Immature natural killer cell (primary cell): ENCODE measurements around the gene CILP2. TPM values are rescaled to one million over a fixed set of nuclear protein-coding genes. Genes with fewer than 3 reads are reported as not detected.

Experiments
- DNase-seq, 3 donors: peaks; one replicate each; pipeline ENCODE4 v3.0.0; 2022; ENCODE audit warnings: mixed read lengths in 1 of 3
- H3K27ac Mint-ChIP-seq, 6 donors: one replicate each; pipeline ENCODE4 v1.8.0; 2020; ENCODE audit warnings: mixed read lengths in 6 of 6, mild to moderate bottlenecking in 5 of 6, inconsistent platforms in 4 of 6, moderate library complexity in 3 of 6
- H3K27me3 Mint-ChIP-seq, 3 donors: one replicate each; pipeline ENCODE4 v1.8.0; 2020 to 2021; ENCODE audit warnings: low read depth in 3 of 3, mild to moderate bottlenecking in 3 of 3, mixed read lengths in 3 of 3, moderate library complexity in 3 of 3, inconsistent platforms in 1 of 3
- H3K36me3 Mint-ChIP-seq, 3 donors: one replicate each; pipeline ENCODE4 v1.8.0; 2020; ENCODE audit warnings: mixed read lengths in 3 of 3, inconsistent platforms in 2 of 3, mild to moderate bottlenecking in 2 of 3
- H3K4me1 Mint-ChIP-seq, 2 donors: one replicate each; pipeline ENCODE4 v1.8.0; 2020; ENCODE audit warnings: inconsistent platforms in 2 of 2, mild to moderate bottlenecking in 2 of 2, mixed read lengths in 2 of 2, moderate library complexity in 1 of 2
- H3K4me3 Mint-ChIP-seq, 5 donors: one replicate each; pipeline ENCODE4 v1.8.0; 2020; ENCODE audit warnings: mild to moderate bottlenecking in 5 of 5, mixed read lengths in 5 of 5, inconsistent platforms in 3 of 5, moderate library complexity in 3 of 5
- H3K9me3 Mint-ChIP-seq, 6 donors: one replicate each; pipeline ENCODE4 v1.8.0; 2020; ENCODE audit warnings: mild to moderate bottlenecking in 6 of 6, mixed read lengths in 6 of 6, inconsistent platforms in 4 of 6, moderate library complexity in 3 of 6
- polyA plus RNA-seq, 3 donors: library from polyadenylated mRNA; unstranded; fragments of 300-500 nt; fragmentation: Illumina TruSeq; gene quantifications; one replicate each; pipeline ENCODE4 v1.2.3, GENCODE V29; 2021

Gene CILP2
- polyA plus RNA-seq, 3 donors from 2014 or later = not detected

DNA sequence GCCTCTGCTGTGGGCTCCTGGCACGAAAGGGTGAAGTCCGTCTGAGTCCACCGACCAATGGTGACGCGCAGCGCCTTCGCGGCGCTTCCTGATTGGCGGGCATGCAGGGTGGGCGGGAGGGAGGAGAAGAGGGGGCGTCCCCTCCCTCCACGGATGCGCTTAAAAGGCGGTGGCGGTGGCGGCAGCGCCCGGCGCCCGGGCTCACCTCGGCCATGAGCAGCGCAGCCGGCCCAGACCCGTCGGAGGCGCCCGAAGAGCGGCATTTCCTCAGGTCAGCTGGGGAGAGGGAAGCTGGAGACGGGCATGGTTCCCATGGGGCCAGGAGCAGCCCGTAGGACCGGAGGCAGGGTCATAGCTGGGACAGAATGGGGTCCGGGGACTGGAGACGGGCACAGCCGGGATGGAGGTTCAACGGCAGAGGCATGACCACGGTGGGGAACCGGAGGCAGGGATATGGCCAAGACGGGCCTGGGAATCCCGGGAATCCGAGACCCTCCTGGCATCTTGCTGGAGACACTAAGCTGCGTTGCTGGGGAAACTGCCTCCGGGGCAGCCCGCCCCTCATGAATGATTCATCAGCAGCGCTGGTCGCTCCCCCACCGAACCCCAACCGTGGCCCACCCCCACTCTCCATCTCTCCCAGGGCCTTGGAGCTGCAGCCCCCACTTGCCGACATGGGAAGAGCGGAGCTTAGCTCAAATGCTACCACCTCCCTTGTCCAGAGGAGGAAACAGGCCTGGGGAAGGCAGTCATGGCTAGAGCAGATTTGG is 9.2 kb upstream of the CILP2 start, which contains the start of gene YJEFN3:
TSS of gene YJEFN3 (plus strand) at position 191 of the 770 bp plus-strand sequence. CDS start at position 213, 22 bp downstream.
- peaks cover 2 to 6% of the 10 kb centered on the region in 2 donors for H3K4me1 Mint-ChIP-seq
- peaks cover 0 to 16% (median 9%) of the 10 kb centered on the region in 3 donors for H3K27me3 Mint-ChIP-seq
- no peak within 1 kb of the TSS for H3K4me3 Mint-ChIP-seq
- no peaks in the 10 kb centered on the region for H3K9me3 Mint-ChIP-seq
- peaks cover 0 to 3% (median 0%) of the 10 kb centered on the region in 3 donors for H3K36me3 Mint-ChIP-seq
- no peak for DNase-seq
- peak within 1 kb of the TSS in 3 of 6 donors; percentile 35 to 57 (median 48) for H3K27ac Mint-ChIP-seq

DNA sequence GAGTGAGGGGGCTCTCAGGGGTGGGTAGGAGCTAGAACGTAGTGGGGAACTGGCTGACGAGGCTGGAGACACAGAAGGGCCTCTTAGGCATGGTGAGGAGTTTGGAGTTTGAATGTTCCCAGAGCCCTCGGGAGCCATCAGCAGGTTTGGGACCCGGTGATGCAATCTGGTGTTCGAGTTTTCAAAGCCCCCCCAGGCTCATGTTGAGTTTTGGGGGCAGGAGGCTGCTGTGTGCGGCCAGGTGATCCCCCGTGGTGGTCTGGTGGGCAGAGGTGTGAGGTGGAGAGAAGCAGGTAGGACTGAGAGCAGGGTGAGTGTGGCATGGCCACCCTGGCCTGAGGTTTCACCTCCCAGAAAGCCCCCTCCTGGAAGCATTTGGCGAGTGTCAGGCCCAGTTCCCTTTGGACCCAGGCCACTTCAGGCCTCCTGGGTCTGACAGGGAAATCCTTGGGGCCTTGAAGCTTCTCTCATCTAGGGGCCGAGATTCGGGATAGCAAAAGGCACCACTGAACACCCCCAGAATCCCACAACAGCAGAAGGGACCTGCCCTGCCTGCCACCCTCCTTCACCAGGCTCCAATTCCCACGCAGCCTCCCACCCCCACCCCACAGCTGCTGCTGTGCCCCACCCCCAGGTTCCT is 8.2 kb upstream of the CILP2 start:
- Mint-ChIP-seq H3K9me3 (no peaks in the 10 kb centered on the region), H3K27me3 (peaks cover 0 to 16% (median 14%) of the 10 kb centered on the region in 3 donors), H3K27ac (peak overlapping the region in 2 of 6 donors; percentile 35 to 48), H3K4me1 (peaks cover 2 to 6% of the 10 kb centered on the region in 2 donors), H3K4me3 (no peak overlapping the region), H3K36me3 (peaks cover 0 to 3% (median 3%) of the 10 kb centered on the region in 3 donors)
- no peak for DNase-seq

DNA sequence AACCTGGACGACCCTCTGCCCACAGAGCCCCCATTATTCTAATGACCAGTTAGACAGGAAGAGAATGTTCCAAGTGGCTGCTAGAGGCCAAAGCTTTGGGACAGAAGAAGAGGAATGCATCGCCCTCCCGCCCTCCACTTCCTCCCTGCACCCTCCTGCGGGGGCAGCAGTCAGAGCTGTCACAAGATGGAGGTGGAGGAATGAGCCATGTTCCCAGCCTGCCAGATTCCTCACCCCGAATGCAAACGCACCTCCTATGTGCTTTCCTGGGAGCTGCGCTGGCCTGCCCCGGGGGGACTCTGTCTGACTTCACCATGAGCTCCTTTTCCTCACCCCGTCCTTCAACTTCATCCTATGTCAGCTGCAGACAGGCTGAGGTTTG is 7.7 kb upstream of the CILP2 start:
- Mint-ChIP-seq H3K27me3 (peaks cover 0 to 16% (median 10%) of the 10 kb centered on the region in 3 donors), H3K27ac (no peak overlapping the region), H3K4me3 (no peak overlapping the region), H3K36me3 (peaks cover 0 to 3% (median 3%) of the 10 kb centered on the region in 3 donors), H3K9me3 (no peaks in the 10 kb centered on the region), H3K4me1 (peaks cover 2 to 6% of the 10 kb centered on the region in 2 donors)
- DNase-seq = no peak

DNA sequence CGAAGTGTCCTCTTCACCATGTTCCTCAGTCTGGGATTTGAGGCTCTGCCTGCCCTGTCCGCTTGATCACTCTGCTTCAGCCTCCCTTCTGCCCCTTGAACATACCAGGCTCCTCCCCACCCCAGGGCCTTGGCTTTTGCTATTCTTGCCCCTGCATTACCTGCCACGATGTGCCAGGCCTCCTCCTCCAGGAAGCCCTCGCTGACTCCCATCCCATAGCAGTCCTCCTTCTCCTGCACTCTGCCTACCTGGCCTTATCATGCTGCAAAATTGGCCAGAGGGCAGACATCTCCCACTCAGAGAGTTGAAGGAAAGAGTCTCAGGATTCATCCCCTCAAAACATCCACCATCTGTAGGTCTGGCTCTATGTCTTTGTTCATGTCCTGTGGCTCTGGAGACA is 7.2 kb upstream of the CILP2 start:
- peaks cover 2 to 6% of the 10 kb centered on the region in 2 donors for H3K4me1 Mint-ChIP-seq
- peak overlapping the region in 1 of 6 donors; percentile 49 for H3K27ac Mint-ChIP-seq
- H3K36me3 Mint-ChIP-seq = peaks cover 0 to 3% (median 3%) of the 10 kb centered on the region in 3 donors
- H3K9me3 Mint-ChIP-seq = no peaks in the 10 kb centered on the region
- H3K4me3 Mint-ChIP-seq = no peak overlapping the region
- peaks cover 0 to 16% (median 9%) of the 10 kb centered on the region in 3 donors for H3K27me3 Mint-ChIP-seq
- no peak for DNase-seq

- peak overlapping the region in 3 of 6 donors; percentile 8 to 66 (median 24) for H3K27ac Mint-ChIP-seq
- peak; percentile 71 to 80 (median 76) for DNase-seq
- peaks cover 0 to 2% (median 0%) of the 10 kb centered on the region in 6 donors for H3K9me3 Mint-ChIP-seq
- H3K36me3 Mint-ChIP-seq = peaks cover 0 to 3% (median 0%) of the 10 kb centered on the region in 3 donors
- peaks cover 3 to 14% (median 11%) of the 10 kb centered on the region in 3 donors for H3K27me3 Mint-ChIP-seq
- no peak overlapping the region for H3K4me3 Mint-ChIP-seq
- peaks cover 5 to 6% of the 10 kb centered on the region in 2 donors for H3K4me1 Mint-ChIP-seq
Measured at GRCh38 chr19:19531951-19532805, 5.9 kb upstream of the CILP2 start.

DNA sequence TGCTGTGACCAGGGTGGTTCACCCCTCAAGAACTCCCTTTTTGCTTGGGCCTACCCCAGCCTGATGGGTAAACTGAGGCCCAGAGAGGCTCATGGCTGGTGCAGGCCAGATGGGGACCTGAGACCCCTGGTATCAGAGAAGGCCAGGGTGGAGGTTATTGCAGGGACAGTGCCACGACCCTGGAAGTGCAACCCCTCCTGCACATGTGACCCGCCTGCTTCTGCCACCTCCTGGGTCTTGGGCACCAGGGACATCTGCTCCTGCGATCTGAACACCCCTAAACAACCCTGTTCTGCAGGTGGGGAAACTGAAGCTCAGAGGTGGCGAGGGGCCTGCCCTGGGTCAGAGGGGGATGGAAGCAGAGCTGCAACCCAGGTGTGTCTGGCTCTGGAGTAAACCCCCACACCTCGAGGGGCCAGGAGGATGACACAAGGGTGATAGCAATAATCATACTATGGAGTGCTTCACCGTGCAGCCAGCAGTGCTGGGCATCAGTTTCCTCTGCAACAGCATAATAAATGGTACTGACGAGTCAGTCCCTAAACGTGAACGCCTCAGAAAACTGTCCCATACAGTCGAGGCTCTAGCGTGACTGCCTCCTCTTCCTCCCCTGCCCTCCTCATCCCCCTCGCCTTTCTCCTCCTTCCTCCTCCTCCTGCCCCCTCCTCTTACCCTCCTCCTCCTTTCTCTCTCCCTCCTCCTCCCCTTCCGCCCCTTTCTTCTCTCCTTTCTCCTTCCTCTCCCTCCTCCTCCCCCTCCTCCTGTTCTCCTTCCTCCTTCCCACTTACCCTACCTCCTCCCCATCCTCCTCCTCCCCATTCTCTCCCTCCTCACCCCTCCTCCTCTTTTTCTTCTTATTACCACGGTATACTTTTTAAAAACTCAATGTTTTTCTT is 5.0 kb upstream of the CILP2 start:
- H3K4me3 Mint-ChIP-seq = no peak overlapping the region

GRCh38 chr19:19533841-19534240 is 4.2 kb upstream of the CILP2 start:
- Mint-ChIP-seq H3K36me3 (peaks cover 0 to 3% (median 0%) of the 10 kb centered on the region in 3 donors), H3K4me3 (no peak overlapping the region), H3K27me3 (peaks cover 3 to 12% (median 10%) of the 10 kb centered on the region in 3 donors), H3K27ac (peak overlapping the region in 1 of 6 donors; percentile 4), H3K4me1 (peaks cover 12 to 15% of the 10 kb centered on the region in 2 donors), H3K9me3 (peaks cover 0 to 2% (median 0%) of the 10 kb centered on the region in 6 donors)
- no peak for DNase-seq

More for the DNA sequence above, 5.0 kb upstream of the CILP2 start:
- Mint-ChIP-seq H3K27me3 (peaks cover 3 to 11% (median 10%) of the 10 kb centered on the region in 3 donors), H3K4me1 (peaks cover 8 to 10% of the 10 kb centered on the region in 2 donors), H3K27ac (no peak overlapping the region), H3K36me3 (peaks cover 0 to 3% (median 0%) of the 10 kb centered on the region in 3 donors), H3K9me3 (peaks cover 0 to 2% (median 0%) of the 10 kb centered on the region in 6 donors)
- no peak for DNase-seq

DNA sequence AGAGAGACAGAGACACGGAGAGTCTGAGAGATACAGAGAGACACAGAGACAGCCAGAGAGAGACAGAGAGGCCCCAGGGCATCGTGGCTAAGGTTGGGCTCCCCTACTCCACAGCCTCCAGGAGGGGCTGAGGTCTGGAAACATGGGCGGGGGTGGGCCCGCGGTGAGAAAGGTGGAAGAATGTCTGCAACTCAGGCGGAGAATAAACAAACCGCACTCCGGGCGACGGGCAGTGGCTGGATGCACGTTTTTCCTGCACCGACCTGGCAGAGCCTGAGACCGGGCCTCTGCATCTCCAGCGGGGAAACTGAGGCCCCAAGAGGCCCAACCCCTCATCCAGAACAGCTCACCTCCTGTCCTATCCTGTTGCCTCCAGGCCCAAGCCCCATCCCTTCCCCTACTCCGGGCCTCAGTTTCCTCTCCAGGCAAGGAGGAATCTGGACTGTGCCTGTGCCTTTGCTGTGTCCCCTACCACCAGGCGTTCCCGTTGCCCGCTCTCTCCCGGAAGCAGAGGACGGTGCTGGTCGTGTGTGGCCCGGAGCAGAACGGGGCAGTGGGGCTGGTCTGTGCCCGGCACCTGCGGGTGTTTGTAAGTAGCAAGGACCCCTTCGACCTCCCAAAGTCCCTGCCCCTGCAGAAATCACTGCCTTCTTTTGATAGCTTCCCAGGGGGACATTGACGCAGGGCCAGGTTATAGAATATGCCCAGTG is 3.4 kb upstream of the CILP2 start:
- no peak for DNase-seq
- Mint-ChIP-seq H3K27me3 (peaks cover 3 to 10% (median 8%) of the 10 kb centered on the region in 3 donors), H3K27ac (no peak overlapping the region), H3K9me3 (peaks cover 0 to 3% (median 0%) of the 10 kb centered on the region in 6 donors), H3K4me3 (no peak overlapping the region), H3K4me1 (peaks cover 17 to 18% of the 10 kb centered on the region in 2 donors), H3K36me3 (peaks cover 0 to 3% (median 0%) of the 10 kb centered on the region in 3 donors)

GRCh38 chr19:19535311-19536191 is 2.5 kb upstream of the CILP2 start:
- H3K36me3 Mint-ChIP-seq = peaks cover 0 to 3% (median 0%) of the 10 kb centered on the region in 3 donors
- no peak overlapping the region for H3K4me3 Mint-ChIP-seq
- H3K27me3 Mint-ChIP-seq = peaks cover 4 to 10% (median 7%) of the 10 kb centered on the region in 3 donors
- H3K9me3 Mint-ChIP-seq = peaks cover 0 to 3% (median 0%) of the 10 kb centered on the region in 6 donors
- no peak for DNase-seq
- peaks cover 19 to 20% of the 10 kb centered on the region in 2 donors for H3K4me1 Mint-ChIP-seq
- no peak overlapping the region for H3K27ac Mint-ChIP-seq

- H3K4me1 Mint-ChIP-seq = peaks cover 18 to 25% of the 10 kb centered on the region in 2 donors
Measured at GRCh38 chr19:19537075-19538048, 703 bp upstream of the CILP2 start.

More at GRCh38 chr19:19537075-19538048, 703 bp upstream of the CILP2 start:
- no peak for DNase-seq
- Mint-ChIP-seq H3K27ac (peak overlapping the region in 1 of 6 donors; percentile 34), H3K27me3 (peaks cover 2 to 8% (median 7%) of the 10 kb centered on the region in 3 donors), H3K36me3 (peaks cover 0 to 3% (median 0%) of the 10 kb centered on the region in 3 donors), H3K9me3 (peaks cover 0 to 3% (median 0%) of the 10 kb centered on the region in 6 donors), H3K4me3 (peak overlapping the region in 4 of 5 donors; percentile 33 to 68 (median 64))
